PC-9 (cell line): Measurements from ENCODE around the gene SPTB.

Experiments
- CTCF ChIP-seq: fragments of 200-600 bp; sonication (generic); conservative IDR thresholded peaks from 2 replicates; pipeline ENCODE4 v1.6.1; 2017; ENCODE audit warnings: mixed run types, antibody characterized with exemption, mild to moderate bottlenecking, moderate library complexity
- EZH2 ChIP-seq: fragments of 200-600 bp; sonication (generic); IDR thresholded peaks from 2 replicates; pipeline ENCODE4 v1.8.0; 2017; ENCODE audit warnings: antibody characterized with exemption, low read depth

GRCh38 chr14:64730681-64731080 is 149.0 kb downstream of the SPTB start:
- TF ChIP-seq CTCF (no peak), EZH2 (no peak)
